Measurements from ENCODE around the gene PDZD2.

- TF ChIP-seq CTCF (IDR thresholded peaks at IDR 0.05) (no peak), POLR2A (IDR thresholded peaks at IDR 0.05) (no peak), POLR2AphosphoS5 (IDR thresholded peaks at IDR 0.05; ENCODE audit: insufficient read depth in 1 of 2, low read depth in 1 of 2) (no peak)
Observed at GRCh38 chr5:31987985-31988710, 349.2 kb downstream of the PDZD2 start.

Measured in vagina (tissue), 2 donors.